HG03354 (cell line): Measurements from ENCODE around the gene MCRIP2.

Experiments
- ATAC-seq: cut with Tn5 transposase; IDR thresholded peaks from one replicate; pipeline ENCODE4 v1.9.1; 2021; ENCODE audit warnings: mild to moderate bottlenecking; ENCODE audit not compliant: unreplicated experiment, poor library complexity, severe bottlenecking

MCRIP2 gene

DNA sequence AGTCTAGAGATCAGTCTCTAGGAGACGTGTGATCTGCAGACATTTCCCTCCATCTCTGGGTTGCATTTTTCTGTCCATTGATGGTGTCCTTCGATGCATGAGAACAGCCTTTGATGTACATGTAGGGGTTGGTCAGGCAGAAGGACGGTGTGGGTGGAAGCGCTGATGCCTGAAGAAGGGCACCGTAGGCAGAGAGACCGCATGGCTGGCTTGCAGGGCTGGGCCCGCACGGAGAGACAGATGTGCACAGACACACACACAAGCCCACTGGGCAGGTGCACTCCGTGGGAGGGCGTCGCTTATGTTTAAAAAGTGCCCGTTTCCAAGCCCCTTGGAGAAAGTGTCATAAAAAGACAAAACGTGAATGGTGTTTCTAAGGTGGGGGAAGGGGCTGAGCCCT, 26.5 kb upstream of the MCRIP2 start:
- ATAC-seq, result no peak

DNA sequence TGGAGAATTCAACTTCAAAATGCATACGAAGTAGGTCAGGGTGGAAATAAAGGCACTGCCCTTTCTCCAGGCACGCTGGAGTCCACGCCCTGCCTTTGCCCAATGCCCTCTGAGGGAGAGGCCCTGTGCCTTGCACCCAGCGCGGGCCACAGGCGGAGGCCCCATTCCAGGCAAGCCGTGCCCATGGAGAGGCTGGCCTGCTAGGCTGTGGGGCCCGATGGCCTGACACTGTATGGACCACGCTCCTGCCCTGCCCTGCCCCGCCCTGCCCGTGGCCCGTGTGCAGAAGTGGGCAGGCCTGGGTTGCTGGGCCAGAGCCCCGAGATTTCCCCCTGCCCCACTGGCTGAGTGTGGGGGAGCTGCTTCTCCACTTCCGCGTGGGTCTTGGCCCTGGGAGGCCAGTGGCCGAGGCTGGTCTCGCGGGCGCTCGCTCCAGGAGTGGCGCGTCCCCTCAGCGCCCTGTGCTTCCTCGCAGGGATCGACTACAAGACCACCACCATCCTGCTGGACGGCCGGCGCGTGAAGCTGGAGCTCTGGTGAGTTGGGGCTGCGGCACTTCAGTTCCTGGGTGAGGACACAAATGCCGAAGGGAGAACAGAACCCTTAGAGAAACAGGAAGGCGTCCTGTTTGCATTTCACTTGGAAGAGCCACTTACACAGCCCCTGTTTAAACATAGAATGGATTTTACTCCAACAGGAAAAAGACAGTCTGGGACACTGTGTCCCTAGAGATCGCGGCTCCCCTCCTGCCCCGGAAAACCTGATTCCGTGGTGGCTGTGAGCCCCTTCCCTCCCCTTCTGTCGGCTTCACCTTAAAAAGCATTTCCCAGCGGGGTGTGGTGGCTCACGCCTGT, 24.7 kb upstream of the MCRIP2 start:
- no peak for ATAC-seq

DNA sequence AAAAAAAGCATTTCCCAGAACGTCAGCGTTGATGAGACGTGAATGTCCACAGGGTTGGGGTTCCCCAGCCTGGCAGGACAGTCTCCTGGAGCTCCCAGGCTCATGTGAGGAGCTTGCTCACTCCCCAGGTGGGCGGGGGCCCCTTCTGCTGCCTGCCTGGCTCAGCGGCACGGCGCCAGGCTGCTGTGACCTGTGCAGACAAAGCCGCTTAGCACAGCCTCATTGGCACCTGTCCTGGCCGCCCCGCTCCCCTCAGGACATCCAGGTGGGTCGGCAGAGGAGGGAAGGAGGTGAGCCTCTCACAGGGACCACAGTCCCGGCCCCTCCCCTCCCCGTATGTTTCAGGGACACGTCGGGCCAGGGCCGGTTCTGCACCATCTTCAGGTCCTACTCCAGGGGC, 23.8 kb upstream of the MCRIP2 start:
- ATAC-seq, result no peak

DNA sequence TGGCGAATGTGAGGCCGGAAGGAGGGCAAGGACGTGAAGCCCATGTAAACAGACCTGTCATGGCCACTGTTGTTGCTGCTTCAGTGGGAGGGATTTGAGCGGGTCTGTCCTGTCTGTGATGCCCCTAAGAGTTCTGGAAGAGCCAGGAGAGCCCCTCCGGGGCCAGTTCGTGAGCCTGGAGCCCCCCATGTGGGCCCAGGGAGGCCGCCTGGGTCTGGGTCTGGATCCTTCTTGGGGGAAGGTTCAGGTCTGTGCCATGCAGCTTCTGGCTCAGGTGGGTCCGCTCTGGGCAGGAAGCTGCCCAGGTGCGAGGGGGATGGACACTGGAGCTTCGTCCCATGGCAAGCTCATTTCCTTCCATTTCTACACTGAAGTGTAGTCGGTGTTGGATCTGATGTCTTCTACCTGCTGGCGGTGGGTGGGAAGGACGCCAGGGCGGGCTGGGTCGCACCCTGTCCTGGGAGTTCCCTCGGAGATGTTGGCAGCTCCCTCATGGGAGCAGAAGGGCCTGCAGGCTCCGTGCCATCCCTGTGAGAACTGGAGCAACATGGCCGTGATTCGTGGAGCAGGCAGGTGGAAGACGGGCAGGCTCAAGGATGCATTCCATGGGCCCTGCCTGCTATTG, 22.0 kb upstream of the MCRIP2 start:
- ATAC-seq, result no peak

DNA sequence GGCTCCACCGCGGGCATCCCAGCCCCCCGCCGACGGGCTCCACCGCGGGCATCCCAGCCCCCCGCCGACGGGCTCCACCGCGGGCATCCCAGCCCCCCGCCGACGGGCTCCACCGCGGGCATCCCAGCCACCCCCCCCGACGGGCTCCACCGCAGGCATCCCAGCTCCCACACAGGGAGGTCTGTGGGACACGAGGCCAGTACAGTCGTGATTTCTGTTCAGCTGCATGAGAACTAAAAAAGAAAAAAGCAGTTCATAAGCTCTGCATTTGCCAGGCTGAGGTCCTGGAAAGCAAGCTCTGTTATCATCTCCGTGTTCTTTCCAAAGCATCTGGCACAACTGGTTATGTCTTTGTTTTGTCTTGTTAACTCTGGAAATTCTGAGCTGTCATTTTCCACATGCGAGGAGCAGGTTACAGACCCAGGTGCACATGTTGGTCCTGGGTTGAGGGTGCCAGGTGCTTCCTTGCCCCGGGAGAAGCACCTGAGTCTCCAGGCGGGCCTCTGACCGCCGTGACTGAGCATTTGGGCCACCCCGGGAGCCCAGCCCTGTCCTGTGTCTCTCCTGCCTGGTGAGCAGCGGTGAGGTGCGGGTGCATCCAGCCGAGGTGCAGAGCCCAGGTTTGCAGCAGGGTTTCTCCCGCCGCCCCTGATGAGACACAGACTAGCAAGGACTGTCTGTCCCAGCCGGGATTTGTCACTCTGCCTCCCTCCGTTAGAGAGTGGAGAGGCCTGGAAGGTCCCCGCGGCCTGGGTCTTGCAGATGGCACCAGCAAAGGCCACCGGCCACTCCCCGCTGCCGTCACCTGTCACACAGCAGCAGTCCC, 20.7 kb upstream of the MCRIP2 start:
- no peak for ATAC-seq

DNA sequence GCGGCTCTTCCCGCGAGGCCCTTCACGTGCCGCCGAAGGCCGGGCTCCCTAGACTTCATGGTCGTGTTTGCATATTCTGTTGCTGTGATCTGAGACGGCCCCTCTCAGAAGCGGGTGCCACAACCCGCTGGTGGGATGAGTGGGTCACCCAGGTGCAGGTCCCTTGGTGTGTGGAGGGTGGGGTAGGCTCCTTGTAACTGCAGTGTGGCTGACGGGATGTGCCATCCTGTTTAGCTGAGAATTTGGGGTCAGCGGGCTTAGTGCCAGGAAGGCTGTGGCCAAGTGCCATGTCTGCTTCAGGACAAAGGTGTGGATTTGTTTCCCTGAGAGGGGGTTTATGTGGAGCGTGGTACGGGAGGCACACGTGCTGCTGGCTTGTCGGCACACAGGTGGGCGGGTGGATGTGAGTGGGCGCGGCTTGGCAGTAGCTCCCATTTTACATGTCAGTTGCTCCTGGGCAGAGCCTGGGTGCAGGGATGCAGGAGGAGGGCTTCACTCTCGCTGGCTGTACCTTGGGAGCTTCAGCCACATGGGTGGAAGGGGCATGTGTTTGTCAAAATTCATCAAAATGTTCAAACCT, 20.0 kb upstream of the MCRIP2 start:
- ATAC-seq, result no peak

DNA sequence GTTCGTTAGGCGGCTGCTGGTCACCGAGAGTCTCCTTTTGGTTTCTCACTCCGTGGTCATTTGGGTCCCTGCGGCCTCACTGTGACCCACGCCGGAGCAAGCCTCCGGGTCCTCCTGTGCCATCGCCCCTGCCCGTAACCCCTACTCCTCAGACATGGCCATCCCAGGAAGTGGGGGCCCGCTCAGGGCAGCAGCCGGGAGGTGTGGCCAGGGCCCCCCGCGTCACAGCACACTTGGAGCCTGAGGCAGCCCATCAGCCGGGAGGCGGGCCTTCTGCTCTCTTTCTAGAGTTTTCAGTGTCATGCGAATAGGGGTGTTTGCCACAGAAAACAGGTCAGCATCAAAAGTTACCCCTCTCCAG, 18.7 kb upstream of the MCRIP2 start:
- ATAC-seq, result no peak

DNA sequence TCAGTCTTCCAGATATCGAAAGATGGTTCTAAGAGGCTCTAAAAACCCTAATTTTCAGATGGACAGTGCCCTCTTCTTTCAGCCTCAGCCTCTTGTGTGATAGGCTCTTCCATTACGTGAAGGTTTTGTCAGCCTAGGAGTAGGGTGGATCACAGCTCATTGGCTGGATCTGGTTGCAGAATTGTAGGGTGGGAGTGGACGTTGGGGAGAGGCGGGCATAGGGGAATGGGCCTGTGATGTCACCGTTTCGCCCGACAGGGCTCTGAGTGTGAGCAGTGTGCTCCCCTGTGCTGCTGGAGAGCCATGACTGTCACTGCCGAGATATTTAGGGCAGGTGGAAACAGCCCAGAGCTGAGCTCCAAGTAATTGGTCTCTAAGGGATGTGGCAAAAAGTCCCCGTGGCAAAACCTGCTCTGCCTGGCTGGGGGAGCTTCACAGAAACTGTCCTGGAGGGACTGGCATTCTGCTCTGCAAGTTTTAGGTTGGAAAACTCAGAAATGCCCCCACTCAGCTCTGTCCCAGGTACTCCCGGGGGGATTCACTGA, 17.0 kb upstream of the MCRIP2 start:
- no peak for ATAC-seq

DNA sequence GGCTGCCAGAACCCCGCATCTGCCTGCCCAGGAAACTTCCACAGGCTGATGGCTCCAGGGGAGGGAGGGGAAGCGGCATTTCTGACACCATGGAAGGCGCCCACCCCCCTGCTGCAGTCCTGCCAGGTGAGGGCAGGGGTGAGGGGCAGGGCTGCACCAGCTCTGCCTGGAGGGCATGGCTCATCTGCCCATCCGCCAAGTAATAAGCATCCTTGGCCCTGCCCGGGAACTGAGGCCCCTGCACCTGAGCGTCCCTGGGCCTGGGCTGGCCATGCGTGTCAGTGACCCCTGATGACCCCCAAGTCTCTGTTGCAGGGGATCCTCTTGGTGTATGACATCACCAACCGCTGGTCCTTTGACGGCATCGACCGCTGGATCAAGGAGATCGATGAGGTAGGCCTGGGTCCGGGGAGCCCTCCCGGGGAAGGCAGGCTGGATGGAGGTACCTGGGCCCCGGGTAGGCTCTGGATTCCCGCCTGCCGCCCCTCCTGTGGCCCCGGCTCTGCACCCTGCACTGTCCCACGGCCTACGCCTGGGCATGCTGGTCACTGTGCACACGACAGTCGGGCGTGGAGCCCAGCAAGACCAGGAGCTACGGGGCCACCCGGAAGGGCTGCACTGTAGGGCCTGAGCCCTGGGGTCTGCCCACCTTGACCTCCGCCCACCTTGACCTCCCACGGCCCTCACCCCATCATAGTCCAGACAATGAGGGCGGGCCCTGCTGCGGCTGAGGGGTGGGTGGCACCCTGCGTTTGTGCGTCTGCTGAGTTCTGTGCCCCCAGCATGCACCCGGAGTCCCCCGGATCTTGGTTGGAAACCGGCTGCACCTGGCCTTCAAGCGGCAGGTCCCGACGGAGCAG, 16.3 kb upstream of the MCRIP2 start:
- no peak for ATAC-seq

DNA sequence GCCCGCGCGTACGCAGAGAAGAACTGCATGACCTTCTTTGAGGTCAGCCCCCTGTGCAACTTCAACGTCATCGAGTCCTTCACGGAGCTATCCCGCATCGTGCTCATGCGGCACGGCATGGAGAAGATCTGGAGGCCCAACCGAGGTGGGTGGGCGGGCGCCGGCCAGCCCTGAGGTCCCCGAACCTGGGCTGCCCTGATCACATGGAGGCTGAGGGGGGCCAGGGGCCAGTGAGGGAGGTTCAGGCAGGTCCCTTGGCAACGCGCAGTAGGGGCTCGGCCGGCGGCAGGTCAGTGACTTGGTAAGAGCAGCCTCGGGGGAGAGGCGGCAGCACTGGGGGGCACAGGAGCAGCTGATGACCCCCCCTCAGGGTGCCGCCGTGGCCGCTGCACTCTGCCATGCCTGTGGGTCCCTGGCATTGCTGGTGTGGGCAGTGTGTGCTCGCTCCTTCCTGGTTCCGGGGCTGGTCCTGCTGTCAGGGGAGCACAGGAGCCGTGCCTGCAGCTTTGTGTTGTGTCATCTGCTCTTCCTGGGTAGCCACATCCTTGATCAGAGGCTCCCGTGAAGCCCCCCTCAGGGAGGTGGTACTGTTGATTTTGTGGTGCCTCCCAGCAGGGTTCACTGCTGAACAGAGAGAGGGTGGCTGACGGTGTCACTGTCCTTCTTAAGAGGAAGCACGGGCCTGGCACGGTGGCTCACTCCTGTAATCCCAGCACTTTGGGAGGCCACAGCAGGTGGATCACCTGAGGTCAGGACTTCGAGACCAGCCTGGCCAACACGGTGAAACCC, 15.5 kb upstream of the MCRIP2 start:
- ATAC-seq, result no peak

DNA sequence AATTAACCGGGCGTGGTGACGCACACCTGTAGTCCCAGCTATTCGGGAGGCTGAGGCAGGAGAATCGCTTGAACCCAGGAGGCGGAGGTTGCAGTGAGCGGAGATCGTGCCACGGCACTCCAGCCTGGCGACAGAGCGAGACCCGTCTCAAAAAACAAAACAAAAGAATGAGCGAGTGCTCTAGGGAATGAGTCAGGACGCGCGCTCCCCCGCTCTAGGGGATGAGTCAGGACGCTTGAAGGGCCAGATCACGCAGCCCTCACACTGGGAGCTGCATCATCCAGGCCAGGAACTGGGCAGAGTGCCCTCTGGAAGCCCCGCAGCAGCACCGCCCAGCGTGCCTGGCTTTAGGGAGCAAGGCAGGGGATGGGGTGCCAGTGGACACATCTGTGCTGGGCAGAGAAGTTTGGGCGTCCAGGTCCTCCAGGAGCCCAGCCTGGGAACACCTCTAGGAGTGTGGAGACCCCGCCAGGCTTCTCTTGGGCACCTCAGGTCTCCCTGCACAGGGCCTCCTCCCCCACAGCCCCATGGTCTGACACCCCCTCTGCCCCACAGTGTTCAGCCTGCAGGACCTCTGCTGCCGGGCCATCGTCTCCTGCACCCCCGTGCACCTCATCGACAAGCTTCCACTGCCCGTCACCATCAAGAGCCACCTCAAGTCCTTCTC, 14.7 kb upstream of the MCRIP2 start:
- ATAC-seq, result no peak

DNA sequence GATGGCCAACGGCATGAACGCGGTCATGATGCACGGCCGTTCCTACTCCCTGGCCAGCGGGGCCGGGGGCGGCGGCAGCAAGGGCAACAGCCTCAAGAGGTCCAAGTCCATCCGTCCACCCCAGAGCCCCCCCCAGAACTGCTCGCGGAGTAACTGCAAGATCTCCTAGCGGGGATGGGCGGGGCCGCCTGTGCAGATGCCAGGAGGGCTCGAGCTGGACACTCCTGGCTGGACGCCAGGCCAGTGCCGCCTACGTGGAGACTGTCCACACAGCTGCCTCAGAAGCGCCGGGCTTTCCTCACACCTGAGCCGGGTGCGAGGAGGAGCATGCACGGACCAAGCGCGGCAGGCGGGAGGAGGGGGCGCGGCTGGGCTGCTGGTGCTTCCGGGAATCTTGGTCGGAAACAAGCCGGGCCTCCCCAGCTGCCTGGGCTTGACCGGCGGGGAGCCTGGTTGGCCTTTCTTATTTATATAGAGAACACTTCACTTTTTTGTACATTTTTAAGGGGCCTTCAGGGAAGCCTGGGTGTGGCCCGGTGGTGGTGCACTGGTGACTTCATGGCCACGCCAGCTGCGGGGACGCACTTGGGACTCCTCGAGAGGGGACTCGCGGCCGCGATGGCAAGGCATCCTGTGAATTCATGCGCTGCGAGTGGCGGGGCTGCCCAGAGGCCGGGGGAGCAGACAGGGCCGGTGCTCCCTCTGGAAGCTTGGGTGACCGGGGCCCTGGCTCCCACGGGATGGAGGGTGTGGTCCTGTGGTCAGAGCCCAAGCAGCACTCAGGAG, 14.0 kb upstream of the MCRIP2 start:
- ATAC-seq, result no peak

DNA sequence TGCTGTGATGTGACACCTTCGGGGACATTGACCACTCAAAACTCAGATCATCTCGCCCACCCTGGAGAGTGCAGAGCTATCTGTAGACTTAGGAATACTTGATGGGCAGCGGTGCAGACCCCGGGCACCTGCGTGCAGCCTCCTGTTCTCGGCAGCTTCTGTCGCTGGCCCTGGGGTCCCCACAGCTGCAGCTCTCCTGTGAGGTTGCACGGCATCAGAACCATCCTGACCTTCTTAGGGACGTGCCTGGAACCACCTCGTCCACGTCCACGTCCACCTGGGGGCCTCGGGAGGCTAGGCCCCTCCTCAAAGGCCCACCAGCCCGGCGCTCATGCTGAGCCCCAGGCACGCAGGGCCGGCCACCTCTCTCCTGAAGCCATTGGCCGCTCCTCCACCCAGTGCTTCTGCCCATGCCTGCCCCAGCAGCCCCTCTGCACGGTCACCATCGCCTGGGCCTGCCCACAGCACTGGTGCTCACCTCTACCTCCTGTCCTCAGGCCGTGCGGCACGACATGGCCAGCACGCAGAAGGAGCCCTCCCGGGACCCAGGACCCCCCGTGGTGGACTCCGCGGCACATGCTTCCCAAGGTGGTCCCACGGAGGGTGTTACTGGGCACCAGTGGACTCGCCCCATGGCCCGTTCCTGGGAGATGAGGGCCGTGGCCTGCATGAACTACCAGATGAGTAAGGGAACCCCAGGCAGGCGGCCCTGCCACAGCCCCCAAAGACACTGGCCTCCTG, 13.1 kb upstream of the MCRIP2 start:
- ATAC-seq, result no peak

DNA sequence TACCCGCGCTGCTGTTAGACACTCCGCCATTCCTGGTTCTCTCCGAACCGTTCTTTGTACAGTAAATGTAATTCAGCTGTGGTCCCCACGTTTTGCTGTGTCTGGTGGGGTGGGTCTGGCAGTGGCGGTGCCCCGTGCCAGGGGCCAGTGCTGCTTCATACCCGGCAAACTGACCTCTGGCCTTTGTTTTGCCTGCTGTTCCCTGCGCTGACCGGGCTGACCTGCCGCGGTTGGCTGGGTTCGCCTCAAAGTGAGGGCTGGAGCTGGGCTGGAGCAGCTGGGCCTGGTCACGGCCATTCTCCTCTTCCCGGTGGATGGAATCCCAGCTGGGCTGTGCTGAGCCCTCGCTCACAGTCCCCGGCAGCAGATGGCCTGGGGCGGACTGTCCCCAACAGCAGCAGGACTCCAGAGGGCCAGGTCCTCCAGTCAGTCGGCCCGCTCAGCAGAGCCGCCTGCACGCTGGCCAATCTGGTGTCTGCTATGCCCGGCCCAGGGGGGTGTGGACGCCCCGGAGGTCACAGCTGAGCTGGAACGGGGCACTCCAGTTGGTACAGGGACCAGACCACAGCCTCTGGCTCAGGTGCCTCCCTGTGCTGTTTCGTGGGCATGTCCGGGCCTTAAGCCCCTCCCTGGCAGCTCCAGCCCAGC, 12.3 kb upstream of the MCRIP2 start:
- no peak for ATAC-seq

DNA sequence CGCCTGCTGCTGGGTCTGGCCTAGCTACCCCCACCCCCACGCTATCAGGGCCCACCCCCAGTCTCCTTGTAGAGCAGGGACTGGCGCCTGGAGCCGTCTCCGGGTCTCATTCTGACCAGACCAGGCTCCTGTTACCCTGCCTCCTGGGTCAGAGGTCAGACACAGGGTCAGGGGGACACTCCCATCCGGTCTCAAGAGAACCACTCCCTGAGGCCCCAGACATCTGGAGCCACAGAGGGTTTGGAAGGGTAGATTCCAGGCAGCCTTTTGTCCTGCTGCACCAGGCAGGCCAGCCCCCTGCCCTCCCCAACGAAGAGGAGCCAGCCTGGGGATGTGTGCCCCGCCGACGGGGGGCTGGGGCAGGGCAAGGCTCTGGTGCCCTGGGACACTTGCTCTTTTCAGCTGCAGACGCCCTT, 11.8 kb upstream of the MCRIP2 start:
- no peak for ATAC-seq

DNA sequence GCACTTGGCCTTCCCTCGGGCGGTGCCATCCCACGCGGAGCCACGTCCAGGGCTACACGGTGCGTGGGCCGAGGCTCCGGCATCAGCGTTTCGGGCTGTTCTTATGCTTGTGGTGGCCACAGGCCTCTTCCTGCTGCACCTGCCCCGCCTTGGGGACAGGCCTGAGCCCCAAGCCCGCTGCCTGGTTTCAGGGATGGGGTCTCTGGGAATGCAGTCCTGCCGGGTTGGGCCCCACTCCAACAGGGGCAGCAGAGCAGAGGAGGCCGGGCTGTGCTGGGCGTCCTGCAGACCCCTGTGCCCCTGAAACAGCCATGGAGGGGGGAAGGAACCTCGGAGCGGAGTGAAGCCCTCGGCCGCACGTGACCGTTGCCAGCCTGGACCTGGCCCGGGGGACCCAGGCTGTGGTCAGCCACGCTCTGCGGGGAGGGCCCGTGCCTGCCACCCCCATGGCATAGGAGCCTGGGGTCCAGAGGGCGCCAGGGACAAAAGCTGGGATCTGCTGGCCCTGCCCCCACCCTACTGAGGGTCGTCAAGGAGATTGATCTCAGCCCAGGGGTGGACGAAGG, 11.3 kb upstream of the MCRIP2 start:
- no peak for ATAC-seq
